Left renal cortex interstitium (tissue), 4 donors: ENCODE measurements around the gene GNG11. TPM values are rescaled to one million over a fixed set of nuclear protein-coding genes. Genes with fewer than 3 reads are reported as not detected.

Source experiments
- DNase-seq, 4 donors: peaks; one replicate each; pipeline ENCODE4 v3.0.0-alpha.2; 2013; ENCODE audit warnings: low read depth in 4 of 4, low spot score in 2 of 4, missing footprints in 1 of 4
- polyA plus RNA-seq, 4 donors: library from polyadenylated mRNA; unstranded; fragments of 120-200 nt; gene quantifications; one replicate each; pipeline ENCODE4 v1.2.1, GENCODE V29; 2013; ENCODE audit not compliant: insufficient read length in 4 of 4

GNG11 gene
- polyA plus RNA-seq, 4 donors, result 28.7 to 59.4 (median 42.3) TPM

DNA sequence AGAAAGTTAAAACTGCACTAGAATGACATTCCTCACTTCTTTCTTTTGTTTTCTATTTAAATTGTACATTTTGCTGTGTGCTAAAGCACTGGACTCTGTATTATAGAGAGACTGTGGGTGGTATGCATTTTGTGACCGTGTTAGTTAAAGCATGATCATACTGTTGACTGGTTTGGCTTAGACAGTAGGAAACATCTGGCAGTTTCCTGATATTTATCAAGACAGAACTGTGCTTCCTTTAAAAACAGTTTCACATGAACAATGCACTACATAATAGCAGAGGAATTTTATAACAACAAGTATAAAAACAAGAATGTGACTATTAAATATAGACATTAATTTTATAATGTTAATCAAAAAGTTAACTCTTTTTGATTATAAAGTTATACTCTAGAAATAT lies 23.1 kb downstream of the GNG11 start:
- no peak for DNase-seq

DNA sequence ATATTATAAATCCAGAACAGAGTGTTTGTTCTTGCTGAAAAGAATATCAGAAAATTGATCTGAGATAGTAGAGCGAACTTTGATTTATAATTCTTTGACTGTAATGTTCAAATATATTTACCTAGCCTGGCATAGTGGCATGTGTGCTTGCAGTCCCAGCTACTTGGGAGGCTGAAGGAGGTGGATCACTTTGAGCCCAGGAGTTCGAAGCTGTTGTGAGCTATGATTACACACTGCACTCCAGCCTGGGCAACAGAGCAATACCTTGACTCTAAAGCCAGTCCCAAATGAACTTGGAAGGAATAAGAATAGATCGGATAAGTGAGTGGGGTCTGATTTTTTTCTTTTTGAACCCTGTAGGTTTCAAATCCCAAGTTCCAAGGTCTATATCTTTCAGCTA lies 23.5 kb downstream of the GNG11 start:
- DNase-seq, result no peak

- DNase-seq, result no peak
Observed at GRCh38 chr7:93945756-93946535, 24.4 kb downstream of the GNG11 start.

DNA sequence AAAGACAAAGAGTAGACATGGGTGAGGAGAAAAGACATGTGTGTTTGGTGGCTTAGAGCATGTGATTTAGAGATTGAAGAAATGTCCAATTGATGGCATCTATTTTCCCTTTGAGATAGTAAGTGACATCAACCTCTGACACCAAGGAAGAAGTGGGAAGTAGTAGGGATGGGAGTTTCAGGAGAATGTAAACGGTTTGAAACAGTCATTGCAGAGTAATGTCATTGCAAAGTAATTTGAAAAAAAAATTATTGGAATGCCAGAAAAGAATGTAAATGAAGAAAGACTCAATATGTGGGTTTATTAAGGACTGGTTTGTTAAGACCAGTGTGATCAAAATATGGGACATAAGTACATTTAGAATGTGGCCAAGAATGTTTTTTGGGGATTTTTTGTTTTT lies 26.6 kb downstream of the GNG11 start:
- no peak for DNase-seq

- no peak for DNase-seq
Observed at GRCh38 chr7:93948873-93949272, 27.3 kb downstream of the GNG11 start.

DNA sequence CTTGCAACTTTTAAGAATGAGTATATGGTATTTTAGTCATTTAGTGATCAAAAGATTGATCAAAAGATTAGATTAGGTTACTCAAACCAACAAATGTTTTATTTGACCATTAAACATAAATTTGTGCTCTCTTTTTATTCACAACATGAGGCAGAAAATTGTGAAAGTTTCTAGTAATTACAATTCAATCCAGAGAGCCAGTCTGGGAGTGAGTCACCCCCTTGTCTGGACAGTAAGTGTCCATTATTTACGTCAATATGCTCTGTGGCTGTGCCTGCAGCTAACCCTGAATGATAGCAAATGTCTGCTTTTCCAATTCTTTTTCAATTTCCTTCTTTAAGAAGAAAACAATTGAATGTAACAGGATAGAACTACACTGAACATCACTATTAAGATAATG lies 27.9 kb downstream of the GNG11 start:
- no peak for DNase-seq

- no peak for DNase-seq
Observed at GRCh38 chr7:93955304-93955703, 33.8 kb downstream of the GNG11 start.

- no peak for DNase-seq
Observed at GRCh38 chr7:93957767-93958166, 36.2 kb downstream of the GNG11 start.

DNA sequence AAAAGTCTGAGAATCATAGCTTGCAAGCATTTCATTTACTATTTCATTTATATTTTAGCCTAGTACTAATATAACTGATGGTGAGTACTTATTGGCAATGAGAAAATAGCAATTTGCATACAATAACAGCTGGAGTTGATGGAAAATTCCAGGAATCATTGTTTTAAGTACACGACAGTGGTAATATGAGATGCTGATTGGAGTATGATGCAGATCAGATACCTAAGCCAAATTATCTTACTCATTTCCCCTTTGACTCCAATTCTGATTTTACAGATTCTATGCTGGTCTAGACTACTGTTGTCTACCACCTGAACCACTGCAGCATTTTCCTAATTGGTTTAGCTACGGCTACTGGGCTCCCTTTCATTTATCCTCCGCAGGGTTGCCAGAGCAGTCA lies 36.7 kb downstream of the GNG11 start:
- no peak for DNase-seq

DNA sequence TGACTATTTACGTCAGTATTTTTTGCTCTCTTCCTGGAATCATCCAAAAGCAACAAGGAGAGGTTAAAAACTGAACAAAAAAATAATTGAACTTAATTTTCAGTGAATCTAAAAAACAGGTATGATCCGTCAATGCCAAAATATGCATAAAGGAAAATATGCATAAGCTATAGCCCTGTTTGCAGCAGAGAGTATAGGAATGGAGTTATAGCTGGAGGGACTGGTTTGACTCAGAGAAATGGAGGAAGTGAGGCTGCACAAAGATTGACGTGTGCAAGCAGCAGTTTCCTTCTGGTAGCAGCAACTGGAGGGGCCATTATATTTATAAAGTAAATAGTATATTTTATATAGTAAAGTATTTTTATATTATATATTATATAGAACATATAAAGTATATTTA lies 37.1 kb downstream of the GNG11 start:
- DNase-seq, result no peak

DNA sequence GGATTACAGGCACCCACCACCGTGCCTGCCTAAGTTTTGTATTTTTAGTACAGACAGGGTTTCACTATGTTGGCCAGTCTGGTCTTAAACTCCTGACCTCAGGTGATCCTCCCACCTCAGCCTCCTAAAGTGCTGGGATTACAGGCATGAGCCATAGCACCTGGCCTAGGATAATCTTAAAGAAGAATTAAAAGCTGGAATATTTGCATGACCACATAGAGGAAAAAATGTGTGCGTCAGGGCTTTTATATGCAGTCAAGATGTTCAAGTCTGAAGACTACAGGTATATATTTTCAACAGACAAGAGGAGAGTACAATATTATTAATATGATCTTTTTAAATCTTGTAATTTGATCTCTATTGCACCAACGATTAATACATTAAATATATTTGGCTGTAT lies 39.5 kb downstream of the GNG11 start:
- no peak for DNase-seq

- no peak for DNase-seq
Observed at GRCh38 chr7:93964262-93964661, 42.7 kb downstream of the GNG11 start.

- no peak for DNase-seq
Observed at GRCh38 chr7:93964813-93965212, 43.3 kb downstream of the GNG11 start.

DNA sequence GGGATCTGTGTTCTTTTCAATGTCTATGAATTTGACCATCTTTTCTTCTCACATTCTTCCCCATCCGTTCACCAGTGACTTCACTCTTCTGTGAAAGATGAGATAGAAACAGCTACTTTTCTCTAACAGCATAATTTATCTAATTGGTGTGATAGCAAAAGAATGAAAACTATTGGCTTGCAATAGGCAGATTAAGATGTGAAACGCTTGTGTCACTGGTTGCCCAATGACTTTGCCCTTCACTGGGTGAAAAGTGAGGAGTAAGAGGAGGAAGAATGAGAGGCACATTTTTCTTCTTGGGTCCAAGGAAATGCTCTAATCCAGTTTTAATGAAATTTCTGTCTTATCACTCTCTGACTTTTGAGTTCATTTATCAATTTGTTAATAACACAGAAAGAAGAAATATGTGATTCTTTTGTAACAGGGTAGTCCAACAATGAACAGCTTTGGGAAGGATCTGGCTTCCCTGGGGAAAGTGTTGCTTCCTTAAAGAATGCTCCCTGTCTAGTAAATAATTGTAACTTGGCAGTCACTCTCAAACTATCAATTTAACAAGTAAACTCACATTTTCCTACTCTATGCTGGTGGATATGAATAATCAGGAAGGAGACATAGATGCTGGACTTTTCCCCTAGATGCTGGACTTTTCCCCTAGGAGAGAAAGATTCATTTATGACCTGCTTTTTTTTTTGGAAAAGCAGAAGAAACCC lies 47.5 kb downstream of the GNG11 start:
- no peak for DNase-seq

DNA sequence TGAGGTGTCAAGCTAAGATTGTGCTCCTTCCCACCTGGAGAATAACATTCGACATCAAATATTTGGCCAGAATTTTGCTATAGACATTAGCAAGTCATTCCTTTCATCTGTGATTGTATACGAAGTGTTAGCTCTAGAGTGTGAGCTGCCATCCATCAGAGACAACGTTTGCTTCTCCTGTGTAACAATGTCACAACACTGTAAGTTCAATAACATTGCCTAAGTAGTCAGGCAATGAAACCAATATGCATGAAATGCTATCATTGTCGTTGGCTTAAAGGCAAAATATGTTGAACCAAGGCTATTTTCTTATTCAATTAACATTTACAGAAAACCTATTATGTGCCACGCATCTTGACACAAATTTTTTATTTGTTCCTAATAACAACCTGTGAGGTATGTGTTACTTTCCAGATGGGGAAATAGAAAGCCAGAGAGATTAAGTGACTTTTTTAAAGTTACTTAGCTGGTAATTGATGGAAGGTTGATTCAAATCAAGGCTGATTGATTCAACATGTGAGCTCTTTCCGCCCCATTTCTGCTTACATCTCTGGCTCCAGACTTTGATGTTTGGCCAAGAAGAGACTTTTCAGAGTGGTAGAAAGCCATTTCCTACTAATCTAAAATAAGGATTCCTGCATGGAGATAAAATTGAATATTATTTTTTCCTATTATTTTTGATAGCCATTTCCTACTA lies 50.6 kb downstream of the GNG11 start:
- no peak for DNase-seq

DNA sequence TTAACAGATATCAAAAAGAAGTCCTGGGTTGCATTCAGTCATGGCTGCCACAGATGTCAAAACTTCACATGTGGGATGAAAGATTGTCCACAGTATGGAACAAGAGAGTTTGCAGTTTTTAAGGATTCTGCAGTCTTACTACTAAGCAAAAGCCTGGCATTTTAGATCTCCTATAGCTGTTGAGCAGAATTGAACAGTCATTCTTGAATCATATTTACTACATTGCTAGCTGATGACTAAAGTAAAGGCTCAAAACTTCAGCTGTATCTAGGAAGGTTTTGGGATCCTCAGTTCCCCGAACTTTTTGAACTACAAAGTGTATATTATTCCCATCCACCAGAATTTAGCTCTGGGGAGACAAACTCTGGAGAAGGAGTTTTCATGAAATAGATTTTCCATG lies 51.6 kb downstream of the GNG11 start:
- DNase-seq, result no peak

DNA sequence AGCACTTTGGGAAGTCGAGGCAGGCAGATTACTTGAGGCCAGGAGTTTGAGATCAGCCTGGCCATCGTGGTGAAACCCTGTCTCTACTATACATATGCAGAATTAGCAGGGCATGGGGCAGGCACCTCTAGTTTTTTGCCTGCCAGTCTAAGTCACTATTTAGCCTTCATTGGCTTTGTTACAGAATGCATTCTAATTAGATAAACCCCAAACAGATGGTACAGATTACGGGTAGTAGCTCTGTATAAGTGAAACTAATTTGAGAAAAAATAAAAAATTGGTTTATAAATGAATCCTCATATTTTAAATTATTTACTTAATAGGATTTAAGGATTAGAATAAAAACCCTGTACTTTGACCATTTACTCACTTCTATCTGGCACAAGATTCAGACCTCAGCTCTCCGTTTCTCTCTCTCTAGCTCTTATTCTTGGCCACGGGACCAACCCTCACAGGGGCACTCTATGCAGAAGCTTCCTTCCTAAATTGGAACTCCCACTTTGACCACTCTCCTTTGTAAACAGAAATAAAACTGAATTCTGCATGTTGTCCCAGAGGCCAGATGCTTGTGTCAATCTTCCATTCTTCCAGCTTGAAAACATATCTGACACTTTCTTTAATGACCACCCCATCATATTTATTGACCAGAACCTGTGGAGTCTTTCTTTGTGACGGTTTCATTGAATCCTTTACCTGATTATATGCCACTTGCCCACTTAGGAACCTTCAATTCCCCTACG lies 55.8 kb downstream of the GNG11 start:
- DNase-seq, result no peak
